GM12878 (cell line): ENCODE results near the gene REXO1. TPM values are rescaled to one million over a fixed set of nuclear protein-coding genes. Genes with fewer than 3 reads are reported as not detected.

Source experiments
- ASH2L ChIP-seq: fragments of 300-600, 200-600 bp; sonication (generic); IDR thresholded peaks from 2 replicates; pipeline ENCODE4 v1.6.1; 2017; ENCODE audit warnings: low read depth, mild to moderate bottlenecking, borderline replicate concordance
- CHD4 ChIP-seq: fragments of 200-600 bp; sonication (generic); IDR thresholded peaks from 2 replicates; pipeline ENCODE4 v1.6.1; 2016; ENCODE audit warnings: mild to moderate bottlenecking
- EED ChIP-seq: sonication (generic); IDR thresholded peaks from 2 replicates; pipeline ENCODE4 v1.6.1; 2016; ENCODE audit warnings: antibody characterized with exemption, low read depth
- IKZF2 ChIP-seq, 2 experiments: fragments of 450-650 bp; IDR thresholded peaks; 2 replicates each; pipeline ENCODE4 v1.6.1; 2017; ENCODE audit warnings: mild to moderate bottlenecking in 2 of 2, moderate library complexity in 2 of 2
- IRF4 ChIP-seq: IDR thresholded peaks from 2 replicates; pipeline ENCODE4 v1.6.1; 2011; ENCODE audit warnings: low read depth, low read length
- IRF5 ChIP-seq: fragments of 450-650 bp; IDR thresholded peaks from 2 replicates; pipeline ENCODE4 v1.6.1; 2017; ENCODE audit warnings: borderline replicate concordance
- MYC ChIP-seq: IDR thresholded peaks from 2 replicates; pipeline ENCODE4 v1.6.1; 2011; ENCODE audit warnings: mild to moderate bottlenecking, low read length, moderate library complexity, inconsistent platforms; ENCODE audit not compliant: insufficient read depth, insufficient replicate concordance, insufficient read length, severe bottlenecking
- NFYB ChIP-seq: IDR thresholded peaks from 2 replicates; pipeline ENCODE4 v1.6.1; 2011; ENCODE audit warnings: low read depth, mild to moderate bottlenecking, low read length, improper control_type of control experiment, moderate library complexity; ENCODE audit not compliant: insufficient read depth
- NR2C1 ChIP-seq: fragments of 450-650 bp; IDR thresholded peaks from 2 replicates; pipeline ENCODE4 v1.6.1; 2017; ENCODE audit warnings: antibody characterized with exemption, mild to moderate bottlenecking, moderate library complexity
- PAX8 ChIP-seq: fragments of 450-650 bp; IDR thresholded peaks from 2 replicates; pipeline ENCODE4 v1.6.1; 2017; ENCODE audit warnings: mild to moderate bottlenecking, moderate library complexity
- PML ChIP-seq: IDR thresholded peaks from 2 replicates; pipeline ENCODE4 v1.6.1; 2012; ENCODE audit warnings: low read length, inconsistent platforms
- SKIL ChIP-seq: fragments of 450-650 bp; IDR thresholded peaks from 2 replicates; pipeline ENCODE4 v1.6.1; 2017; ENCODE audit warnings: mild to moderate bottlenecking, low read depth, inconsistent platforms; ENCODE audit not compliant: poor library complexity, severe bottlenecking
- SMAD5 ChIP-seq: IDR thresholded peaks from 2 replicates; pipeline ENCODE4 v1.6.1; 2016; ENCODE audit warnings: antibody characterized with exemption, low read depth
- TBL1XR1 ChIP-seq: IDR thresholded peaks from 2 replicates; pipeline ENCODE4 v1.6.1; 2012; ENCODE audit warnings: low read depth, low read length, improper control_type of control experiment
- TCF12 ChIP-seq: IDR thresholded peaks from 2 replicates; pipeline ENCODE4 v1.6.1; 2011; ENCODE audit warnings: low read depth, mild to moderate bottlenecking, low read length
- polyA plus RNA-seq, 11 experiments: library from polyadenylated mRNA; depleted of rRNA in 4 of 11; unstranded in 6 of 11; stranded (reverse) in 5 of 11; fragments of >200 nt; fragmentation: Nextera tagmentation in 4 of 11; fragmentation: Illumina TruSeq in 1 of 11; extraction: Ambion mirVana in 4 of 11; extraction: Trizol in 1 of 11; gene quantifications; 1 replicate in 1 of 11; 2 replicates in 10 of 11; pipeline versions ENCODE4 v1.2.1 to v1.2.3, GENCODE V29; 2011 to 2016; ENCODE audit warnings: inconsistent platforms in 2 of 11, missing spikeins in 2 of 11, low read depth in 1 of 11
- total RNA-seq, 4 experiments: library from RNA; depleted of rRNA in 3 of 4; stranded (reverse); fragments of >200 nt in 3 of 4; fragmentation: Illumina TruSeq in 1 of 4; extraction: Trizol in 1 of 4; gene quantifications; 2 replicates each; pipeline versions ENCODE4 v1.2.1 to v1.2.3, GENCODE V29; 2013 to 2021
- TF ChIP-seq, protein P1 (sequence below): fragments of 450-650 bp; IDR thresholded peaks from 2 replicates; pipeline ENCODE4 v1.6.1; 2017; ENCODE audit warnings: mild to moderate bottlenecking, moderate library complexity
- TF ChIP-seq, protein P2 (sequence below): fragments of 450-650 bp; IDR thresholded peaks from 2 replicates; pipeline ENCODE4 v1.6.1; 2016; ENCODE audit warnings: mild to moderate bottlenecking
- TF ChIP-seq, protein P3 (sequence below), 3 experiments: IDR thresholded peaks in 2 of 3; conservative IDR thresholded peaks in 1 of 3; 2 replicates each; pipeline ENCODE4 v1.5.1; 2011; ENCODE audit warnings: low read depth in 3 of 3, low read length in 3 of 3, mild to moderate bottlenecking in 3 of 3, control low read depth in 2 of 3, moderate library complexity in 2 of 3, inconsistent platforms in 1 of 3, mixed read lengths in 1 of 3; ENCODE audit not compliant: control insufficient read depth in 2 of 3, insufficient read depth in 1 of 3; ENCODE audit errors: extremely low read depth in 1 of 3

Gene REXO1
- total and polyA plus RNA-seq, 10 of the 15 experiments (the other 5 are each of a cell fraction or from before 2014, with no cell fraction given): 0.03 to 45.2 (median 8.4) TPM

- TF ChIP-seq, protein P1, sequence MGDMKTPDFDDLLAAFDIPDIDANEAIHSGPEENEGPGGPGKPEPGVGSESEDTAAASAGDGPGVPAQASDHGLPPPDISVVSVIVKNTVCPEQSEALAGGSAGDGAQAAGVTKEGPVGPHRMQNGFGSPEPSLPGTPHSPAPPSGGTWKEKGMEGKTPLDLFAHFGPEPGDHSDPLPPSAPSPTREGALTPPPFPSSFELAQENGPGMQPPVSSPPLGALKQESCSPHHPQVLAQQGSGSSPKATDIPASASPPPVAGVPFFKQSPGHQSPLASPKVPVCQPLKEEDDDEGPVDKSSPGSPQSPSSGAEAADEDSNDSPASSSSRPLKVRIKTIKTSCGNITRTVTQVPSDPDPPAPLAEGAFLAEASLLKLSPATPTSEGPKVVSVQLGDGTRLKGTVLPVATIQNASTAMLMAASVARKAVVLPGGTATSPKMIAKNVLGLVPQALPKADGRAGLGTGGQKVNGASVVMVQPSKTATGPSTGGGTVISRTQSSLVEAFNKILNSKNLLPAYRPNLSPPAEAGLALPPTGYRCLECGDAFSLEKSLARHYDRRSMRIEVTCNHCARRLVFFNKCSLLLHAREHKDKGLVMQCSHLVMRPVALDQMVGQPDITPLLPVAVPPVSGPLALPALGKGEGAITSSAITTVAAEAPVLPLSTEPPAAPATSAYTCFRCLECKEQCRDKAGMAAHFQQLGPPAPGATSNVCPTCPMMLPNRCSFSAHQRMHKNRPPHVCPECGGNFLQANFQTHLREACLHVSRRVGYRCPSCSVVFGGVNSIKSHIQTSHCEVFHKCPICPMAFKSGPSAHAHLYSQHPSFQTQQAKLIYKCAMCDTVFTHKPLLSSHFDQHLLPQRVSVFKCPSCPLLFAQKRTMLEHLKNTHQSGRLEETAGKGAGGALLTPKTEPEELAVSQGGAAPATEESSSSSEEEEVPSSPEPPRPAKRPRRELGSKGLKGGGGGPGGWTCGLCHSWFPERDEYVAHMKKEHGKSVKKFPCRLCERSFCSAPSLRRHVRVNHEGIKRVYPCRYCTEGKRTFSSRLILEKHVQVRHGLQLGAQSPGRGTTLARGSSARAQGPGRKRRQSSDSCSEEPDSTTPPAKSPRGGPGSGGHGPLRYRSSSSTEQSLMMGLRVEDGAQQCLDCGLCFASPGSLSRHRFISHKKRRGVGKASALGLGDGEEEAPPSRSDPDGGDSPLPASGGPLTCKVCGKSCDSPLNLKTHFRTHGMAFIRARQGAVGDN: 0 out of 2 replicates have a peak, but pooled peaks have one; percentile 49
- TF ChIP-seq EED (no peak), TBL1XR1 (no peak), TCF12 (no peak; the same call in 1 of the 2 replicates), NR2C1 (peak; percentile 63), SMAD5 (no peak), IRF5 (peak; percentile 94), CHD4 (no peak), NFYB (no peak), IKZF2 (IDR thresholded peaks at IDR 0.05) (no peak), PML (no peak), PAX8 (no peak), IRF4 (no peak), SKIL (no peak), ASH2L (0 out of 2 replicates have a peak, but pooled peaks have one; percentile 96), MYC (peak; percentile 80)
- TF ChIP-seq, protein P2, sequence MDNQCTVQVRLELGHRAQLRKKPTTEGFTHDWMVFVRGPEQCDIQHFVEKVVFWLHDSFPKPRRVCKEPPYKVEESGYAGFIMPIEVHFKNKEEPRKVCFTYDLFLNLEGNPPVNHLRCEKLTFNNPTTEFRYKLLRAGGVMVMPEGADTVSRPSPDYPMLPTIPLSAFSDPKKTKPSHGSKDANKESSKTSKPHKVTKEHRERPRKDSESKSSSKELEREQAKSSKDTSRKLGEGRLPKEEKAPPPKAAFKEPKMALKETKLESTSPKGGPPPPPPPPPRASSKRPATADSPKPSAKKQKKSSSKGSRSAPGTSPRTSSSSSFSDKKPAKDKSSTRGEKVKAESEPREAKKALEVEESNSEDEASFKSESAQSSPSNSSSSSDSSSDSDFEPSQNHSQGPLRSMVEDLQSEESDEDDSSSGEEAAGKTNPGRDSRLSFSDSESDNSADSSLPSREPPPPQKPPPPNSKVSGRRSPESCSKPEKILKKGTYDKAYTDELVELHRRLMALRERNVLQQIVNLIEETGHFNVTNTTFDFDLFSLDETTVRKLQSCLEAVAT: 0 out of 2 replicates have a peak, but pooled peaks have one; percentile 49
- TF ChIP-seq, protein P3, sequence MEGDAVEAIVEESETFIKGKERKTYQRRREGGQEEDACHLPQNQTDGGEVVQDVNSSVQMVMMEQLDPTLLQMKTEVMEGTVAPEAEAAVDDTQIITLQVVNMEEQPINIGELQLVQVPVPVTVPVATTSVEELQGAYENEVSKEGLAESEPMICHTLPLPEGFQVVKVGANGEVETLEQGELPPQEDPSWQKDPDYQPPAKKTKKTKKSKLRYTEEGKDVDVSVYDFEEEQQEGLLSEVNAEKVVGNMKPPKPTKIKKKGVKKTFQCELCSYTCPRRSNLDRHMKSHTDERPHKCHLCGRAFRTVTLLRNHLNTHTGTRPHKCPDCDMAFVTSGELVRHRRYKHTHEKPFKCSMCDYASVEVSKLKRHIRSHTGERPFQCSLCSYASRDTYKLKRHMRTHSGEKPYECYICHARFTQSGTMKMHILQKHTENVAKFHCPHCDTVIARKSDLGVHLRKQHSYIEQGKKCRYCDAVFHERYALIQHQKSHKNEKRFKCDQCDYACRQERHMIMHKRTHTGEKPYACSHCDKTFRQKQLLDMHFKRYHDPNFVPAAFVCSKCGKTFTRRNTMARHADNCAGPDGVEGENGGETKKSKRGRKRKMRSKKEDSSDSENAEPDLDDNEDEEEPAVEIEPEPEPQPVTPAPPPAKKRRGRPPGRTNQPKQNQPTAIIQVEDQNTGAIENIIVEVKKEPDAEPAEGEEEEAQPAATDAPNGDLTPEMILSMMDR (IDR thresholded peaks at IDR 0.05 in 2 of 3, conservative IDR thresholded peaks at IDR 0.05 in 1 of 3; ENCODE audit: control insufficient read depth in 2 of 3, extremely low read depth in 1 of 3, insufficient read depth in 1 of 3, low read depth in 3 of 3, low read length in 3 of 3): peak; percentile 82 to 94 (median 84)
Observed at GRCh38 chr19:1848399-1849131, at the start of gene REXO1 (continued).
